GM21825 (cell line): Measurements from ENCODE around the gene ZBTB40.

Experiments
- ATAC-seq: cut with Tn5 transposase; IDR thresholded peaks from one replicate; pipeline ENCODE4 v1.9.1; 2021; ENCODE audit warnings: mild to moderate bottlenecking, moderate library complexity; ENCODE audit not compliant: unreplicated experiment

ZBTB40 gene

DNA sequence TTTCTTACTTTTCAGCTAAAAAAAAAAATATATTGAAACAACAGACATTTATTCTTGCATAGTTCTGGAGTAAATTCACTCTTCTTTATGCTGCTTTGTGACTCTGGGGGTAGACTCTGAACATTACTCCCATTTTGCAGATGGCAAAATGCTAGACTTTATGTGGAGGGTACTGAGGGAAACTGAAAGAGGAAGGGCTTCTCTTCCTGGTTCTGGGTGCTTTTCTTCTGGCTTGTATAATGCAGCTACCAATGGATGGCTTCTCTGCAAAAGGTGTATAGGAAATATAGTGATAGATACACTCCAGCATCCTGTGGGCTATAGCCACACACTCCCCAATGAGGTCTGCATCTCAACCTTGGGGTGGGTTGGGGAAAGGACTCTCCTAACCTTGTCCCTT lies 19.7 kb upstream of the ZBTB40 start:
- ATAC-seq: no peak

- no peak for ATAC-seq
Measured at GRCh38 chr1:22434717-22435116, 16.9 kb upstream of the ZBTB40 start.

GRCh38 chr1:22436948-22437347 lies 14.7 kb upstream of the ZBTB40 start:
- ATAC-seq: no peak

- no peak for ATAC-seq
Measured at GRCh38 chr1:22437573-22437972, 14.1 kb upstream of the ZBTB40 start.

DNA sequence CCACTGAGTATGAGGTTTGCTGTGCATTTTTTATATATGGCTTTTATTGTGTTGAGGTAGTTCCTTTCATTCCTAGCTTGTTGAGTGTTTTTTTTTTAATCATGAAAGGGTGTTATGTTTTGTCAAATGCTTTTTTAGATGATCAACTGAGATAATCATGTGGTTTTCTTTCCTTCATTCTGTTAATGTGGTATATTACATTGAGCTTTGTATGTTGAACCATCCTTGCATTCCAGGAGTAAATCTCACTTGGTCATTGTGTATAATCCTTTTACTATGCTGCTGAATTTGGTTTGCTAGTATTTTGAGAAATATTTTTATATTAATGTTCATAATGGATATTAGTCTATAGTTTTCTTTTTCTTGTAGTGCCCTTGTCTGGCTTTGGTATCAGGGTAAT lies 11.1 kb upstream of the ZBTB40 start:
- ATAC-seq: no peak

DNA sequence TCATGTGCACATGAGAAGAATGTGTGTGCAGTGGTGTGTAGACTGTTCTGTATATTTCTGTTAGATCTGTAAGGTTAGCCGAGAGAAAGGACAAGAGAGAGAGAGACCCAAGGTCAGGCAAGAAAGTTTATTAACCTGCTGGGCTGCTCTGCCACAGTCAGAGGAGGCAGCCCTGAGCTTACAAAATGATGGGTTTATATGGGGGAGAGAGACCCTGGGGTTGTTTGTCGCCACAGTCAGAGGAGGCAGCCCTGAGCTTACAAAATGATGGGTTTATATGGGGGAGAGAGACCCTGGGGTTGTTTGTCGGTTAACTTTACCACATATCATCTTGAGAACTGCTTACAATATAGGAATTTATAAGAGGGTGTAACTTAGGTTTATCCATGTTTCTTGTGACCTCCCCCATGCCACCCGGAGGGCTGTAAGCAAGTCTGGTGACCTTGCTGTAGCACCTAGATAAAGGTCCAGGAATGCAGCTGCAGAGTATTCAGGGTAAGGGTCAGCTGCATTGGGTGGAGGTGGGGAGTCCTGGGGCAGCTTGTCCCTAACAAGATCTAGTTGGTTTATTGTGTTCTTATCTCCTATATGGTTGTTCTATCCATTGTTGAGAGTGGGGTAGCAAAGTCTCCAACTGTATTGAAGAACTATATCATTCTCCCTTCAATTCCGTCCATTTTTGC lies 9.3 kb upstream of the ZBTB40 start:
- no peak for ATAC-seq

GRCh38 chr1:22443332-22443731 lies 8.3 kb upstream of the ZBTB40 start:
- no peak for ATAC-seq

DNA sequence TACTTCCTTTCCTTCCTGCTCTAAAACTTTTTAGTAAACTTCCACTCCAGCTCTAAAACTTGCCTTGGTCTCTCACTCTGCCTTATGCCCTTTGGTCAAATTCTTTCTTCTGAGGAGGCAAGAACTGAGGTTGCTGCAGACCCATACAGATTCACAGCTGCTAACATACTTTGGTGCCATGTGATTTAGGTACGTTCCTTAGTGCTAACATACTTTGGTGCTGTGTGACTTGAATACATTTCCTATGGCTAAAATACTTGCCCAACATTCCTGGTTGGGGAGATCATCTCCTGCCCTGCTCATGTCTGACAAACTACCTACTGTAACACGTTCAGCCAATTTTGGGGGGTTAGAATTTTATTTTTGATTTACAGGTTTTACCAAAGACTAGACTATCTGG lies 6.8 kb upstream of the ZBTB40 start:
- no peak for ATAC-seq

DNA sequence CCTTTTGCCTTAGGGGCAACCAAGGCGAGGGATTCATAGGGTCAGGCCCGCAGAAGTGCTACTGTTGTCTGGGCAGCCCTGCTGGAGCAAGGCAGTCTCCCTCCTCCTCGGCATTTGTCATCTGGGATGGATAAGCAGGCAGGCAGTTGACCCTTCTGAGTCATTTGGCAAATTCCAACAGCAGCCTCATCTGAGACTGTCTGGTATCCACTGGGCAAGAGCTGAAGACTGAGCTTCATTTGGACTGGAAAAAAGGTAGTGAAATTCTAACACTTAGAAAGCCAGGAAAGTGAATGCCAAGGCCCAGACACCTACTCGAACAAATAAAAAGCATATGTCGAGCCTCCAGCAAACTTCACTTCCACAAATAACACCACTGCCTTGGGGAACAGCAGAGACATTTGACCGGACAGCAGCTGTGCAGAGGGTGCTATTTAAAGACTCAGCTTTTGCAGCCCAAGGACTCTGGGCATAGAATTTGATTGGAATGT lies 4.0 kb upstream of the ZBTB40 start:
- no peak for ATAC-seq

GRCh38 chr1:22449636-22450035 lies 2.0 kb upstream of the ZBTB40 start:
- ATAC-seq: no peak

GRCh38 chr1:22450351-22451021 lies 1.2 kb upstream of the ZBTB40 start:
- ATAC-seq: no peak

- ATAC-seq: peak; percentile 22
Measured at GRCh38 chr1:22452481-22452957, 868 bp downstream of the ZBTB40 start.

- ATAC-seq: no peak
Measured at GRCh38 chr1:22453181-22453580, 1.5 kb downstream of the ZBTB40 start.

GRCh38 chr1:22454476-22455056 lies 2.9 kb downstream of the ZBTB40 start:
- no peak for ATAC-seq

GRCh38 chr1:22457345-22457744 lies 5.7 kb downstream of the ZBTB40 start:
- ATAC-seq: no peak

- ATAC-seq: no peak
Measured at GRCh38 chr1:22457836-22458235, 6.2 kb downstream of the ZBTB40 start.

DNA sequence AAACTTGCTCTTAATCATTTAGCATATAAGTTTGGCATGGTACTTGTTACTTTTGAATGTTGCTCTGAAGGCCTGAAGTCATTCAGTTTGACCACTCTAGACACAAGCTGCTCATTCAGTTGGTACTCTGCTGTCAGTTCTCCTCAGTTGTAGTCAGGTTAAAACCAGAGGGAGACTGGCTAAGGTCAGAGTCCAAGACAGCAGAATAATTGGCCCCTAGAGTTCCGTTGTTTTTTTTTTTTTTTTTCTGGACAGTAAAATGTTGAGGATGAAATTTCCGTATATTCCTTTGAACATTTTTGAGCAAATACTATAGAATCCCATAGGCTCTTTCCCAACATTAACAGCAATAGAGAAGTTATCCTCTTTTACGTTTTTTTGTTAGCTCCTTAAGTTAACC lies 9.4 kb downstream of the ZBTB40 start:
- ATAC-seq: no peak

- ATAC-seq: no peak
Measured at GRCh38 chr1:22461678-22462527, 10.3 kb downstream of the ZBTB40 start.

GRCh38 chr1:22462928-22463327 lies 11.3 kb downstream of the ZBTB40 start:
- no peak for ATAC-seq

GRCh38 chr1:22465015-22465565 lies 13.4 kb downstream of the ZBTB40 start:
- no peak for ATAC-seq

DNA sequence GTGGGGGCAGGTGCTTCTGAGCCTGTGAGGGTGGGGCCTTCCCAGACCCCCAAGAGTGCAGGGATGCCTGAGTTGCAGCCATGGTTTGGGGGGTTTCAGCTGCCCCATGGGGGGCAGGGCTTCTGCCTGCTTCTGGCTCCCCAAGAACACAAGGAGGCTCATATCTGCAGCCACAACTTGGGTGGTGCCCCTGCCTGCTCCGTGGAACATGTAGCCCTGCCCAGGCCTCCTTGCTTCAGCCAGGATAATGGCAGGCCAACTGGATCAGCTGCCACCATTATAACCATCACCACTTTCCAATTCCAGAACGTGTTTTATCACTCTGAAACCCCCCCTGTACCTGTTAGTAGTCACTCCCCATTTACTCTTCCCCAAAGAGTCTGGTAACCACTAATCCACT lies 14.0 kb downstream of the ZBTB40 start:
- no peak for ATAC-seq
